WI38 (cell line): ENCODE data around the gene MCF2.

Source experiments
- H3K4me3 ChIP-seq: 2 replicates; pipeline ENCODE4 v1.5.1; 2011; ENCODE audit warnings: low read depth, mild to moderate bottlenecking, control low read depth, low read length
- CTCF ChIP-seq: IDR thresholded peaks from 2 replicates; pipeline ENCODE4 v1.5.1; 2012; ENCODE audit warnings: low read depth, mild to moderate bottlenecking, control low read depth, low read length

The MCF2 gene

GRCh38 chrX:139734996-139735395 lies 27.0 kb upstream of the MCF2 start:
- TF ChIP-seq CTCF = no peak
- H3K4me3 ChIP-seq = no peak overlapping the region

- H3K4me3 ChIP-seq = no peak overlapping the region
- TF ChIP-seq CTCF = no peak
Observed at GRCh38 chrX:139725720-139726119, 17.8 kb upstream of the MCF2 start.

GRCh38 chrX:139724626-139725025 lies 16.7 kb upstream of the MCF2 start:
- no peak overlapping the region for H3K4me3 ChIP-seq
- no peak for TF ChIP-seq CTCF

- no peak overlapping the region for H3K4me3 ChIP-seq
- no peak for TF ChIP-seq CTCF
Observed at GRCh38 chrX:139720979-139721378, 13.0 kb upstream of the MCF2 start.

GRCh38 chrX:139720136-139720535 lies 12.2 kb upstream of the MCF2 start:
- no peak for TF ChIP-seq CTCF
- H3K4me3 ChIP-seq = no peak overlapping the region

GRCh38 chrX:139702658-139703057 lies 5.3 kb downstream of the MCF2 start:
- no peak overlapping the region for H3K4me3 ChIP-seq
- TF ChIP-seq CTCF = no peak

GRCh38 chrX:139692908-139693307 lies 15.1 kb downstream of the MCF2 start:
- no peak for TF ChIP-seq CTCF
- H3K4me3 ChIP-seq = no peak overlapping the region
